ENCODE data around the gene JAML.

DNA sequence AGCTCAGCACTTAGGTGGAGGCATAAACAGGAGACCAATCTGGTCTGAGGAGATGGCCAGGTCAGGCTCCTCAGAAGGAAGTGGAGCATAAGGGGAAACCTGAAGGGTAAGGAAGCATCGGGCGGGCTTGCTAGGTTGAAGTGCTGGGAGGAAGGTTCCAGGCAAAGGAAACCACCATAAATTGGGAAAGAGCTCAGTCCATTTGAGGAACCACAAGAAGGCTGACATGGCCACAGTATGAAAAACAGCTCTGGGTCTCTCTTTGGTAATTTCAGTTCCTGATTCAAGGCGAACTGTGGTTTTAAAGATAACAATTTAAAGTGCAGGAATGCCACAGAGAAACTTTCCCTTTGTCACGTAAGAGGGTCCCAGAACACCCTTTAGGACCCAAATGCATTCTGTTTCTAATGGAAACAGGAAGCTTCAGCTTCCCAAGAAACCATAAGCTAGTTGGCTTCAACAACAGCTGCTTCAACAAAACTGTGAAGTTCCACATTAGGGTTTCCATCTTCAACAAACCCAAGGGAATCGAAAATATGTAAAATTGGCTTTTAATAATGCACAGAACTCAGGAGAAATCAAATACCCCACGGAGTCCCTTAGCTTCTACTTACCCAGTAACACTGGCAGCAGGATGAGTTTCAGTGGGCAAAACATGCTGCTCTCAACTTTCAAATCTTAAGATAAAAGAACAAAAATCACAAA, 10.4 kb downstream of the JAML start:
- TF ChIP-seq CTCF (IDR thresholded peaks at IDR 0.05) (no peak), POLR2A (IDR thresholded peaks at IDR 0.05) (no peak)

Measured in heart left ventricle (tissue), 13 donors.